AG09319 (cell line): ENCODE data around the gene C2CD4A.

ENCODE experiments used
- DNase-seq: peaks from one replicate; pipeline ENCODE4 v3.0.0-alpha.2; 2010; ENCODE audit warnings: low read depth; ENCODE audit errors: extremely low read depth
- TF ChIP-seq, protein P1 (sequence below): IDR thresholded peaks from 2 replicates; pipeline ENCODE4 v1.5.1; 2011; ENCODE audit warnings: low read depth, mild to moderate bottlenecking, inconsistent platforms, low read length, moderate library complexity

C2CD4A gene

DNA sequence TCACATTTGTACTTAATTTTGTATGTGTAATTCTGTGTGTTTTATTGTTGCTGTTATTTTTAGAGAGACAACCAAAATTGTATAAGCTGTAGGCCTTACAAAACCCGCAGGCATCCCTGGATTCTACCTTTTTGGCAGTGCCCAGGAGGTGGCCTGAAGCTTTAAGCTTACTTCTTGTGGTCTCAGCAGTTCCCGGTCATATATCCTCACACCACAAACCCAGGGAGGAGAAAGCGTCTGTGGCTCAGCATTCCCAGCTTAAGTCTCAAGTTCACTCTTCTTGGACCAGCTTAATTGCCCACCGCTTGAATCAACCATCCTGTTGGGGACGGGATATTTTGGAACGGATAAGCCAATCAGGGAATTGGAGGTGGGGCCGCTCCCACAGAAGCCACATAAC is 36.7 kb downstream of the C2CD4A start:
- DNase-seq = no peak
- TF ChIP-seq, protein P1, sequence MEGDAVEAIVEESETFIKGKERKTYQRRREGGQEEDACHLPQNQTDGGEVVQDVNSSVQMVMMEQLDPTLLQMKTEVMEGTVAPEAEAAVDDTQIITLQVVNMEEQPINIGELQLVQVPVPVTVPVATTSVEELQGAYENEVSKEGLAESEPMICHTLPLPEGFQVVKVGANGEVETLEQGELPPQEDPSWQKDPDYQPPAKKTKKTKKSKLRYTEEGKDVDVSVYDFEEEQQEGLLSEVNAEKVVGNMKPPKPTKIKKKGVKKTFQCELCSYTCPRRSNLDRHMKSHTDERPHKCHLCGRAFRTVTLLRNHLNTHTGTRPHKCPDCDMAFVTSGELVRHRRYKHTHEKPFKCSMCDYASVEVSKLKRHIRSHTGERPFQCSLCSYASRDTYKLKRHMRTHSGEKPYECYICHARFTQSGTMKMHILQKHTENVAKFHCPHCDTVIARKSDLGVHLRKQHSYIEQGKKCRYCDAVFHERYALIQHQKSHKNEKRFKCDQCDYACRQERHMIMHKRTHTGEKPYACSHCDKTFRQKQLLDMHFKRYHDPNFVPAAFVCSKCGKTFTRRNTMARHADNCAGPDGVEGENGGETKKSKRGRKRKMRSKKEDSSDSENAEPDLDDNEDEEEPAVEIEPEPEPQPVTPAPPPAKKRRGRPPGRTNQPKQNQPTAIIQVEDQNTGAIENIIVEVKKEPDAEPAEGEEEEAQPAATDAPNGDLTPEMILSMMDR = no peak

DNA sequence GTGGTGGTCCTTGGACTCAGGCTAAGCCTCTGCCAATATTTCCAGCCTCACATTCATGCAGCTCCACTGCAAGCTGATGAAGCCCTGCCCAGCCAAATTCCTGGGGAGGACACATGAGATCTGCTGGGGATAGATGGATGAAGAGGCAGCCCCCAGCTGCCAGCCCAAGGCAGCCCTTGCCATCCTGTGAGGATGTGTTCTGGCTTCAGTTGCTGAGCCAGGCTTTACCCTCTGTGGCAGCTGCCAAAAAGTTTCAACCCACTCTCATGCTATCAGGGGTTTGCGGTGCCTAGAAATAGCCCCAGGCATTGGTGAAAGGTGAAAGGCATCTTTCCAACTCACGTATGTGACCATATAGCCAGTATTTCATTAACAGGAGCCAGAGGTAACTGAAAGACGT is 37.6 kb downstream of the C2CD4A start:
- TF ChIP-seq, protein P1 = no peak
- DNase-seq = no peak

DNA sequence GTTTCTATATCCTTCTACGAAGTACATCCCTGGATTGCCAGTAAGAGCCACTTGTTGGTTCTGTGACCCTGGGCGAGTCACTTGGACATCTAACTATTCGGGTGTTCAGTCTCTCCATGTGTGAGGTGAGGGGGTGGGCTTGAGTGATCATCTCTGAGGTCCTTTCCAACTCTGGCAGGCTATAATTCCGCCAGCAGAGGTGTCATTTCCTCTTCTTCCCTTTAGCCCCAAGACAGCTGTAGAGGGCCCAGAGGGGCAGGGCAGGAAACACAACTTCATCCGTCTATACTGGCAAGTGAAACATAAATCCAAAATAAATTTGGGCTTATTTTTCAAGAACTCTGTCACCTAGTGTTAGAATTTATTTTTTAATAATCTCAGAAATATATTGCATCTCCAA is 38.1 kb downstream of the C2CD4A start:
- no peak for DNase-seq
- TF ChIP-seq, protein P1 = no peak

DNA sequence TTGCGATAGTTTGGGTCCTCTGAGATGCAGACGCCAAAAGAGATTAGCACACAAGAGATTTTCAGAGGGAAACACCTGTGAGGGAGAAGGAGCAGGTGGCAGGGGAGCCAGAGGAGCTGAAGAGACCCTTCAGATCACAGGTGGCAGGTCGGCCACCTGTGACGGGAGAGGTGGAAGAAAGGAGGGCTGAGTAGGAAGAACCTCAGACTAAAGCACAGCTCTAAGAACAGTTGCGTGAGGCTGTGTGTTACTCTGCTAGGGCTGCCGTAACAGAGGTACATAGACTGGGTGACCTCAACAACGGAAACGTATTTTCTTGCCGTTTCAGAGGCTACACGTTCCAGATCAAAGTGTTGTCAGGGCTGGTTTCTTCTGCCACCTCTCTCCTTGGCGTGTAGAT is 38.5 kb downstream of the C2CD4A start:
- no peak for DNase-seq
- TF ChIP-seq, protein P1 = no peak

DNA sequence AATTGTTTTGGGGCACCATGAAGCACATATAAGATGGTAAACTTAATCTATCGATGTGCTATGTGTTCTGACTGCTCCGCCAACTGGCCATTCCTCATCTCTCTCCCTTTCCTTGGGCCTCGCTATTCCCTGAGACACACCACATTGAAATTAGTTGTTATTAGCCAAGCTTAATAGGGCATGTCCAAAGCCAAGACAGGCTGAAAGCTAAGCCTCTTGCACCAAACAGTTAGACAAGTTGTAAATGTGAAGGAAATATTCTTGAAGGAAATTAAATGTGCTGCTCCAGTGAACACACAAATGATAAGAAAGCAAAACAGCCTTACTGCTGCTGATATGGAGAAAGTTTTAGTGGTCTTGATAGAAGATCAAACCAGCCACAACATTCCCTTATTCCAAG is 39.3 kb downstream of the C2CD4A start:
- DNase-seq = no peak
- TF ChIP-seq, protein P1 = no peak

DNA sequence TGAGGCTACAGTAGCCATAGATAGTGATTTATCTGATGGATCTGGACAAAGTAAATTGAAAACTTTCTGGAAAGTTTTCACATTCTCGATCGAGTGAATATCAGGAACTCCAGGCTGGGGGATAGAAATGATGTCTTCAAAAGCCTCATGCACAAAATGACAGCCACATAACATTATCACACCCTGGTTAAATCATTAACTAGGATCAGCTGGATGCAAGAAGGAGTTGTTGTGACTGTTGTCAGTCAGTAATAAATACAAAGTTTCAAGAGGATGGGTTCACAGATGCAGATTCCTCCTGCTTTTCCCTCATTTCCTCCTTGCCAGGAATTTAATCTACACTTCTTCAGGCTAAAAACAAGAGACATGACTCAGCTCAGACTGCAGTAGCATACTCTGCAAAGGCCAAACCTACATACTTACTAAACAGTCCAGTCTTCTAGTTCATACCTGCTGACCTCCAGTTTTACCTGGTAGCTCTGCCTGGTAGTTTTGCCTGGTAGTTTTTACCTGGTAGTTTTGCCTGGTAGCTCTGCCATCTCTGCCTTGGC is 40.9 kb downstream of the C2CD4A start:
- DNase-seq = no peak
- TF ChIP-seq, protein P1 = no peak

DNA sequence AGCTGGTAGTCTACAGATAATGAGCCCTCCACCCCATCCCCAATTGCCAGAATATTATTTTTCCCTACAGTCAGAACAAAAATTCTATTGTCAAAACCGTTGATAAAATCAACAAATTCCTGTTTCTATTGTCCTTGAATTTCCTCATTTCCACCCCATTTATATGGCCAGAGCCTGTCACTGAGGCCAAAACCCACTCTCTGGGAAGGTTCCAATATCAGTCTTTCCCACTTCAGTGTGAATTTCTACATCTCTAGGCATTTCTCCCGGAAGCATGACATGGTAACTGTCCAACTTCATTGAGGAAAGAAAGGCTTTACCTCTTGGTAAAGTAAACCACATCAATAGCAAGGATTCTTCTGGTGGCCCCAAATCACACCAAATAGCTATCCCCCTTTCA is 41.6 kb downstream of the C2CD4A start:
- DNase-seq = no peak
- TF ChIP-seq, protein P1 = no peak
